Fibroblast of lung (primary cell): Measurements from ENCODE around the gene PON1. TPM values are rescaled to one million over a fixed set of nuclear protein-coding genes. Genes with fewer than 3 reads are reported as not detected.

Source experiments
- DNase-seq, 2 donors: peaks; one replicate each; pipeline versions ENCODE4 v3.0.0 to v3.0.0-alpha.2; 2010; ENCODE audit warnings: low read depth in 2 of 2
- H2AFZ ChIP-seq: 2 replicates; pipeline ENCODE4 v1.5.1; 2012; ENCODE audit warnings: low read length, control low read depth, inconsistent platforms
- H3K27ac ChIP-seq: 2 replicates; pipeline ENCODE4 v1.5.1; 2011; ENCODE audit warnings: low read length, control low read depth; ENCODE audit not compliant: insufficient read depth
- H3K27me3 ChIP-seq: 2 replicates; pipeline ENCODE4 v1.5.1; 2011; ENCODE audit warnings: mild to moderate bottlenecking, low read length; ENCODE audit not compliant: control insufficient read depth, insufficient read depth
- H3K36me3 ChIP-seq: 2 replicates; pipeline ENCODE4 v1.5.1; 2011; ENCODE audit warnings: low read length; ENCODE audit not compliant: control insufficient read depth, insufficient read depth
- H3K4me1 ChIP-seq: 2 replicates; pipeline ENCODE4 v1.5.1; 2011; ENCODE audit warnings: low read length; ENCODE audit not compliant: control insufficient read depth, insufficient read depth; ENCODE audit errors: extremely low read depth
- H3K4me2 ChIP-seq: 2 replicates; pipeline ENCODE4 v1.5.1; 2011; ENCODE audit warnings: low read length, control low read depth; ENCODE audit not compliant: insufficient read depth; ENCODE audit errors: extremely low read depth
- H3K4me3 ChIP-seq, 4 experiments: fragments of 200-600 bp in 1 of 4; sonication (generic) in 1 of 4; replicated peaks in 1 of 4; 2 replicates each; pipeline ENCODE4 v1.5.1; 2011 to 2016; ENCODE audit warnings: low read length in 4 of 4, low read depth in 3 of 4, mild to moderate bottlenecking in 3 of 4, control low read depth in 2 of 4, inconsistent platforms in 1 of 4, mixed read lengths in 1 of 4; ENCODE audit not compliant: insufficient read depth in 1 of 4; ENCODE audit errors: control extremely low read depth in 1 of 4
- H3K79me2 ChIP-seq: 2 replicates; pipeline ENCODE4 v1.5.1; 2012; ENCODE audit warnings: mild to moderate bottlenecking, low read length, inconsistent platforms; ENCODE audit not compliant: control insufficient read depth, insufficient read depth
- H3K9ac ChIP-seq: 2 replicates; pipeline ENCODE4 v1.5.1; 2011; ENCODE audit warnings: mild to moderate bottlenecking, low read length, control low read depth; ENCODE audit not compliant: insufficient read depth
- H3K9me3 ChIP-seq: 2 replicates; pipeline ENCODE4 v1.5.1; 2012; ENCODE audit warnings: low read depth, low read length; ENCODE audit not compliant: control insufficient read depth, insufficient read depth
- H4K20me1 ChIP-seq: 2 replicates; pipeline ENCODE4 v1.5.1; 2011; ENCODE audit warnings: low read length; ENCODE audit not compliant: control insufficient read depth, insufficient read depth; ENCODE audit errors: extremely low read depth
- EZH2 ChIP-seq: IDR thresholded peaks from 2 replicates; pipeline ENCODE4 v1.5.1; 2012; ENCODE audit warnings: low read length, control low read depth, mild to moderate bottlenecking; ENCODE audit errors: missing control alignments
- polyA plus RNA-seq, 2 donors: library from polyadenylated mRNA; depleted of rRNA in 1 of 2; stranded (reverse) in 1 of 2; unstranded in 1 of 2; fragments of >200 nt; gene quantifications; 2 replicates each; pipeline ENCODE4 v1.2.1, GENCODE V29; 2011 to 2012; ENCODE audit warnings: missing spikeins in 1 of 2
- total RNA-seq: library from RNA; depleted of rRNA; stranded (reverse); fragments of >200 nt; gene quantifications from 2 replicates; pipeline ENCODE4 v1.2.1, GENCODE V29; 2014
- TF ChIP-seq, protein P1 (sequence below), 2 donors: IDR thresholded peaks in 1 of 2; conservative IDR thresholded peaks in 1 of 2; 1 replicate in 1 of 2; 2 replicates in 1 of 2; pipeline ENCODE4 v1.5.1; 2011 to 2012; ENCODE audit warnings: low read length in 2 of 2, control low read depth in 1 of 2, inconsistent platforms in 1 of 2, low read depth in 1 of 2, mild to moderate bottlenecking in 1 of 2

Gene PON1
- total and polyA plus RNA-seq, 2 donors (not counting 1 experiment from before 2014, with no cell fraction given) = not detected

DNA sequence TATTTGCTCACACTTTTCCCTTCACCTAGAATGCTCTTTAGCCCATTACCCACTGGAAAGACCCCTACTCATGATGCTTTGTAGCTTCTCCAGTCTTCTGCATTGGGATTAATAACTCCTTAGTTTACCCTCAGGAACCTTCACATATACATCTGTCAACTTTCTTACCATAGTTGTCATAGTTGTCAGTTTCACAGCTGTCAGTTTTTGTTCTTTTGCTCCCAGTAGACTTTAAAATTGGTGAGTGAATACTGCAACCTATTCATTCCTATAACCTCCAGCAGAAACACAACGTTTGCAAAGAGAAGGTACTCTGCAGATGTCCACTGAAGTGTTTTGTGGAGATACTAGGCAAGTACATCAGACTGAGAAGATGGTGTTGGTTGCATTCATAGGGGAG is 2.6 kb downstream of the PON1 start:
- no peak overlapping the region for H3K9ac ChIP-seq

GRCh38 chr7:95320651-95321050 is 3.7 kb downstream of the PON1 start:
- Histone ChIP-seq H3K79me2 (no peaks in the 10 kb centered on the region), H3K9me3 (no peaks in the 10 kb centered on the region), H4K20me1 (no peaks in the 10 kb centered on the region), H3K4me2 (no peak overlapping the region), H2AFZ (no peak overlapping the region), H3K9ac (no peak overlapping the region), H3K4me1 (no peaks in the 10 kb centered on the region), H3K27me3 (no peaks in the 10 kb centered on the region), H3K4me3 (no peak overlapping the region), H3K27ac (no peak overlapping the region), H3K36me3 (no peaks in the 10 kb centered on the region)
- no peak for TF ChIP-seq EZH2
- TF ChIP-seq, protein P1, sequence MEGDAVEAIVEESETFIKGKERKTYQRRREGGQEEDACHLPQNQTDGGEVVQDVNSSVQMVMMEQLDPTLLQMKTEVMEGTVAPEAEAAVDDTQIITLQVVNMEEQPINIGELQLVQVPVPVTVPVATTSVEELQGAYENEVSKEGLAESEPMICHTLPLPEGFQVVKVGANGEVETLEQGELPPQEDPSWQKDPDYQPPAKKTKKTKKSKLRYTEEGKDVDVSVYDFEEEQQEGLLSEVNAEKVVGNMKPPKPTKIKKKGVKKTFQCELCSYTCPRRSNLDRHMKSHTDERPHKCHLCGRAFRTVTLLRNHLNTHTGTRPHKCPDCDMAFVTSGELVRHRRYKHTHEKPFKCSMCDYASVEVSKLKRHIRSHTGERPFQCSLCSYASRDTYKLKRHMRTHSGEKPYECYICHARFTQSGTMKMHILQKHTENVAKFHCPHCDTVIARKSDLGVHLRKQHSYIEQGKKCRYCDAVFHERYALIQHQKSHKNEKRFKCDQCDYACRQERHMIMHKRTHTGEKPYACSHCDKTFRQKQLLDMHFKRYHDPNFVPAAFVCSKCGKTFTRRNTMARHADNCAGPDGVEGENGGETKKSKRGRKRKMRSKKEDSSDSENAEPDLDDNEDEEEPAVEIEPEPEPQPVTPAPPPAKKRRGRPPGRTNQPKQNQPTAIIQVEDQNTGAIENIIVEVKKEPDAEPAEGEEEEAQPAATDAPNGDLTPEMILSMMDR (conservative IDR thresholded peaks at IDR 0.05 in 1 of 2, IDR thresholded peaks at IDR 0.05 in 1 of 2; ENCODE audit: low read depth in 1 of 2, low read length in 2 of 2) = no peak
- no peak for DNase-seq

More for the DNA sequence above, 2.6 kb downstream of the PON1 start:
- no peak overlapping the region for H2AFZ ChIP-seq
- H3K4me1 ChIP-seq = no peaks in the 10 kb centered on the region
- no peak overlapping the region for H3K4me3 ChIP-seq
- H4K20me1 ChIP-seq = no peaks in the 10 kb centered on the region
- H3K9me3 ChIP-seq = no peaks in the 10 kb centered on the region
- no peak overlapping the region for H3K4me2 ChIP-seq
- H3K36me3 ChIP-seq = no peaks in the 10 kb centered on the region
- H3K27me3 ChIP-seq = no peaks in the 10 kb centered on the region
- TF ChIP-seq EZH2 = no peak
- TF ChIP-seq, protein P1 (conservative IDR thresholded peaks at IDR 0.05 in 1 of 2, IDR thresholded peaks at IDR 0.05 in 1 of 2; ENCODE audit: low read depth in 1 of 2, low read length in 2 of 2) = no peak
- no peaks in the 10 kb centered on the region for H3K79me2 ChIP-seq
- no peak overlapping the region for H3K27ac ChIP-seq
- no peak for DNase-seq

DNA sequence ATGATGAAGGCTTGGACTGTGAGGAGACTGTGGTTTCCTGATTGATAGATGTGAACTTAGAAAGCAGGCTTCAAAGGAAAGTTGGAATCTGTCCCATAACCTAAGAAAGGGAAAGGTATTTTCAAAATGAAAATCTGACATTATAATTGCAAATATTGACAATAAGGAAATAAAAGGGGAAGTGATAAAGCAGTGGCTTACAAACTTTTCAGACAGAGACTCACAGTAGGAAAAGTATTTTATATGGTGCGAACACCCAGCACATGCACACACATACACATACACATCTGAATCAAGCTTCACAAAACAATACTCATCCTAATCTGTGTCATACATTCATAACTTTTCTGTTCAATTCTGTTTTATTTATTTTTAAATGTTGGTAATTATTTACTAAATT is 4.8 kb downstream of the PON1 start:
- Histone ChIP-seq H3K79me2 (no peaks in the 10 kb centered on the region), H4K20me1 (no peaks in the 10 kb centered on the region), H3K27me3 (no peaks in the 10 kb centered on the region), H3K4me1 (no peaks in the 10 kb centered on the region), H2AFZ (no peak overlapping the region), H3K9ac (no peak overlapping the region), H3K36me3 (no peaks in the 10 kb centered on the region), H3K27ac (no peak overlapping the region), H3K4me2 (no peak overlapping the region), H3K9me3 (no peaks in the 10 kb centered on the region), H3K4me3 (no peak overlapping the region)
- DNase-seq = no peak
- TF ChIP-seq, protein P1 (conservative IDR thresholded peaks at IDR 0.05 in 1 of 2, IDR thresholded peaks at IDR 0.05 in 1 of 2; ENCODE audit: low read depth in 1 of 2, low read length in 2 of 2) = no peak
- no peak for TF ChIP-seq EZH2
